ENCODE measurements around the gene PLAGL1.

The PLAGL1 gene

DNA sequence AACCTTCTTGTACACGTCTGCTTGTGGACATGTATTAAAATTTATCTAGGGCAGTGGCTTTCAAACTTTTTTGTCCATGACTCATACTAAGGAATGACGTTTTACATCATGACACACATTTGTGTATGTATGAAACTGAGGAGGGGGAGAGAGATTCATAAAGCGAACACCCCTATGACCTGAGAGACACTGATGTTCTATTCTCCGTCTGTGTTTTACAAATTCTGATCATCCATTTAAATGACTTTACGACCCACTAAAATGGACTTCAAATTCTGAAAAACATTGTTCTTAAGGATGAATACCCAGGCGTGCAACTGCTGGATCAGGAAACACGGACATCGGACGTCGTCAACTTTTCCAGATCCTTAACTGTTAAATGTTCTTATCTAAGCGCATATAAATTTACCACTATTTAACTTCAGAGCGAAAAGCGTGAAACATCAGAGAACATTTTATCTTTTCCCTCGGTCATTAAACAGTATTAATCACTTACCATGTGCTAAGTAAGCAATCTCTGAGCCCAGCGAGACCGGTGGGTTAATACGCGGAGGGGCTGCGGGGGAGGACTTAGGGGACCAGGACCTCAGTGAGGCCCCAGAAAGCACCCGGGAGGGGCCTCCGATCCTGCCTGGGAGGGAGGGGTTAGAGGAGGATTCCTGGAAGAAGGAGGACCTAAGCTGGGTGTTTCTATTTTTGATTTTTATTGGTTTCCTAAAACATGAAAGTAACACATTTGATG is 1.2 kb downstream of the PLAGL1 start:
- TF ChIP-seq CTCF (conservative IDR thresholded peaks at IDR 0.05), result no peak
- no peak overlapping the region for H3K27ac ChIP-seq

- TF ChIP-seq CTCF (conservative IDR thresholded peaks at IDR 0.05), result no peak
- no peak overlapping the region for H3K27ac ChIP-seq
Observed at GRCh38 chr6:143999406-143999805, 8.7 kb downstream of the PLAGL1 start.

DNA sequence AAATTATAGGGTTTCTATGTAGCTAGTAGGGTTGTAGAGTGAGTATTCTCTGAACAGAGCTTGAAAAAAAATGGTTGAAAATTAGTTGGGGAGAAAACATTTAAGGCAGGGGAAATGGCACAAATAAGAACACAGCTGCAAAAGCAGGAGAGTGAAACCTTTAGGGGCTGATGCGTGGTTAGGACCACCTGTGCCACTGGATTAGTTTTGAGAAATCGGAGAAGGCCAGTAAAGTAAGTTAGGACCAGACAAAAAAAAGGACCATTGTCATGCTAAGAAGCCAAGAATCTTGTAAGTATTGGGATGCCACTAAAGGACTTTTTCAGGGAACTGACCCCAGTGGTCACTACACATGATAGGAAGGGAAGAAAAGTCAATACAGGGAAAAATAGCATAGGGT is 9.4 kb downstream of the PLAGL1 start:
- H3K27ac ChIP-seq, result no peak overlapping the region
- no peak for TF ChIP-seq CTCF (conservative IDR thresholded peaks at IDR 0.05)

DNA sequence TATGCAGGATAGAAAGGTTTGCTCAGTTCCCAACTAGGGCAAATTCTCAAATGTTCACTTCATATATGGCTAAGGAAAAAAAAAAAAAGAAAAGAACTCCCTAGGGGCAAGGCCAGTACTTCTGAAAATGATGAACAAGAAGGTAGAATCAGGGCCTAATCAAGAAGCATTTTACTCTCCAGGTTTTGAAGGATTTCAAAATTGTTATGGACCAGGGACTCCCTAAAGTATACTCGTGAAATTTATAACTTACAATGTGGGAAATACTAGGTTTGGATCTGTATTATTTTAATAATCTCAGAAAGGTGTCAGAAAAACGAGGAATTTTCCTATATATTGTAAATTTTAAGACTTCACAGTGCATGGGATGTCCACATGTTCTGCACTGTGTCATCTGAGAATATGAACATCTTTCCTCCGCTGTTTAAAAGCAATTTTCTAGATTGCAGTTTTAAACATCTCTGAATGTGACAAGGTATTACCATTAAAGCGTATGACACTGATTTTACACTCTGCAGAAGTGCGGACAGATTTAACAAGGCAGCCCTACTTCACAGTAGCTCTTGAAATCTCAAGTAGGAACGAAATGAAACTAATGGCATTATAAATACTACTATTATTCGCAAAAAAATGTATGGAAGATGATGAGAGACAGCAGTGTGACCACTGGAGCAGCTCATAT is 14.0 kb downstream of the PLAGL1 start:
- no peak overlapping the region for H3K27ac ChIP-seq
- TF ChIP-seq CTCF (conservative IDR thresholded peaks at IDR 0.05), result no peak

DNA sequence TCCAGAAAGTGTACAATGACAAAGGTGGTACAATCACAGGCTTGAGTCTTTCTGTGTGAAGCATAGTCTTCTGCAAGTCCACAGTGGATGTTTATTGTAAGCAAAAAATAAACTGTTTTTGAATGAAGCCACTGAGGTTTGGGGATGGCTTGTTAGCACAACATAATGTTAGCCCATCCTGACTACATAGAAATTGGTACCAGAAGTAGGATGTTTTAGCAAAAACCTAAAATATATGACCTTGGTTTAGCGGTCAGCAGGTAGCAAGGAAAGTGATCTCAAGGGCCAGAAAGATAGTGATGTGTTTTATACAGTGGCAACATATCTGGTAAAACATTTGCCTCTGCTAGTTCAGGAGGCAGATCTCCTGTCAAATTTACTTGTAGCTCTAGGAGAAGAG is 15.8 kb downstream of the PLAGL1 start:
- no peak for TF ChIP-seq CTCF (conservative IDR thresholded peaks at IDR 0.05)
- H3K27ac ChIP-seq, result no peak overlapping the region

DNA sequence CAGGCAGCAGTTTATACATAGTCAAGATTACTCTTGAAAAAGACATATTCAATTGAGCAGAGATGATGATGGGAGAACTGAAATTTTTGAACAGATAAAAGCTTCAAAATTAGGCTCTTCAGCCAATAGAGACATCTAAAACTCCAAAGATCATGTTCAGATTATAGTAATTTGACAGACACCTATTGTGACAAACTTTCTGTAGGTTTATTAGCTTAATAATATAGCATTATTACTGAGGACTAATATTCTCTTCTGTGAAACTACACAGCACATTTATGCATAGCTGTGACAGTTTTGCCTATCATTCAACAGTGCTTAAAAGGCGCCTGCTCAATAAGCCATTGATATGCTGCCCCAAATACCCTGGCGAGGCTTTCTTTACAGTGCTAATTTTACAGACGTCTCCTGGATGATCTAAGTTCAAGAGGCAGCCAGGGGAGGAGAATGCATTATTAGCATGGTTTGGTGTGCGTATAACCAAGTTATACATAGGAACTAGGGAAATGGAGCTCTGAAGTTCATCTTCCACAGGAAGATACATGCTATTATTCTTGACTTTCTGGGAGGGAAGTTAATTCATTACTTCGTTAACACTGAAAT is 21.5 kb downstream of the PLAGL1 start:
- no peak for TF ChIP-seq CTCF (conservative IDR thresholded peaks at IDR 0.05)
- no peak overlapping the region for H3K27ac ChIP-seq

DNA sequence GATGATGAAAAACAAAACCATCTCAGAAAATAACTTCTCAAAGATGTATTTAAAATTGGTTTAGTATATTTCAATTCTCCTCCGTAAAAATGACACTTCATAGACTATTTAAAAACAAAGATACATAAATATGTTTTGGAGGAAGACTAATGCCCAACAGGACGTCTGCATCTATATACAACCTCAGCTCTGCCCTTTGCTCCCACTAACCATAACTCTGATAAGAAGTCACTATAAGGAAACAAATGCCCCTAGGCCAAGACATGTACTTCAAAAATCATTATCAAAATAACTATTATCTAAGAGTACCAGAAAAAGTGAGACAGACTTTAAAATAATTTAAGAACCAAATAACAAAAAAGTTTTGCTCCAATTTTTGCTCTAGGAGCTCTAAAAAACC is 23.4 kb downstream of the PLAGL1 start:
- H3K27ac ChIP-seq, result no peak overlapping the region
- TF ChIP-seq CTCF (conservative IDR thresholded peaks at IDR 0.05), result no peak
